HepG2 (cell line): Measurements from ENCODE around the gene HSDL2. TPM values are rescaled to one million over a fixed set of nuclear protein-coding genes. Genes with fewer than 3 reads are reported as not detected.

Experiments
- CC2D1A ChIP-seq: sonication (generic); formaldehyde crosslinking; IDR thresholded peaks from 2 replicates; pipeline ENCODE4 v1.8.1; 2023; ENCODE audit warnings: mild to moderate bottlenecking, missing genetic modification reagents
- FOXO4 ChIP-seq: sonication (generic); formaldehyde crosslinking; conservative IDR thresholded peaks from 2 replicates; pipeline ENCODE4 v1.8.1; 2023; ENCODE audit warnings: missing genetic modification reagents
- GTF2F1 ChIP-seq: fragments of 150-350 bp; IDR thresholded peaks from 2 replicates; pipeline ENCODE4 v1.6.1; 2014; ENCODE audit warnings: low read length
- HNRNPL ChIP-seq: fragments of 200-400 bp; formaldehyde crosslinking; IDR thresholded peaks from 2 replicates; pipeline ENCODE4 v1.6.1; 2017; ENCODE audit warnings: mild to moderate bottlenecking, low read depth, low read length
- HOXD1 ChIP-seq: sonication (generic); formaldehyde crosslinking; IDR thresholded peaks from 2 replicates; pipeline ENCODE4 v1.5.0; 2020; ENCODE audit warnings: missing genetic modification reagents
- ISX ChIP-seq: sonication (generic); formaldehyde crosslinking; conservative IDR thresholded peaks from 2 replicates; pipeline ENCODE4 v1.5.0; 2020; ENCODE audit warnings: missing genetic modification reagents
- KLF13 ChIP-seq: sonication (generic); formaldehyde crosslinking; IDR thresholded peaks from 2 replicates; pipeline ENCODE4 v1.4.0; 2020; ENCODE audit warnings: mild to moderate bottlenecking, missing genetic modification reagents
- NFKBIZ ChIP-seq: IDR thresholded peaks from 2 replicates; pipeline ENCODE4 v1.6.1; 2018; ENCODE audit warnings: missing genetic modification reagents, missing compliant biosample characterization
- PAX8 ChIP-seq: sonication (generic); formaldehyde crosslinking; IDR thresholded peaks from 2 replicates; pipeline ENCODE4 v1.8.0; 2022; ENCODE audit warnings: mild to moderate bottlenecking, missing genetic modification reagents, borderline replicate concordance
- PHB2 ChIP-seq: fragments of 450-650 bp; IDR thresholded peaks from 2 replicates; pipeline ENCODE4 v1.6.1; 2018; ENCODE audit not compliant: partially characterized antibody
- RCOR2 ChIP-seq: IDR thresholded peaks from 2 replicates; pipeline ENCODE4 v1.6.1; 2016; ENCODE audit warnings: missing biosample characterization, missing genetic modification reagents
- STAG1 ChIP-seq: sonication (generic); formaldehyde crosslinking; IDR thresholded peaks from 2 replicates; pipeline ENCODE4 v1.4.0; 2020; ENCODE audit warnings: missing genetic modification reagents
- TAF15 ChIP-seq: fragments of 200-400 bp; formaldehyde crosslinking; IDR thresholded peaks from one replicate; pipeline ENCODE4 v1.6.1; 2018; ENCODE audit warnings: mild to moderate bottlenecking, low read depth, low read length; ENCODE audit not compliant: poor library complexity, severe bottlenecking
- TFAP4 ChIP-seq: sonication (generic); IDR thresholded peaks from 2 replicates; pipeline ENCODE4 v1.6.1; 2016; ENCODE audit warnings: low read depth, borderline replicate concordance
- UBTF ChIP-seq: sonication (generic); formaldehyde crosslinking; IDR thresholded peaks from 2 replicates; pipeline ENCODE4 v1.4.0; 2020; ENCODE audit warnings: mild to moderate bottlenecking, missing genetic modification reagents
- ZHX2 ChIP-seq, 2 experiments: sonication (generic) in 1 of 2; formaldehyde crosslinking in 1 of 2; IDR thresholded peaks; 2 replicates each; pipeline versions ENCODE4 v1.6.1 to v1.9.0; 2014 to 2022; ENCODE audit warnings: antibody characterized with exemption in 1 of 2, borderline replicate concordance in 1 of 2, inconsistent platforms in 1 of 2, low read depth in 1 of 2, missing genetic modification reagents in 1 of 2
- ZNF253 ChIP-seq: sonication (generic); formaldehyde crosslinking; IDR thresholded peaks from 2 replicates; pipeline ENCODE4 v1.8.0; 2022; ENCODE audit warnings: mild to moderate bottlenecking, missing genetic modification reagents, borderline replicate concordance
- ZNF335 ChIP-seq: sonication (generic); formaldehyde crosslinking; IDR thresholded peaks from 2 replicates; pipeline ENCODE4 v1.4.0; 2020; ENCODE audit warnings: missing genetic modification reagents
- ZNF354B ChIP-seq: sonication (generic); formaldehyde crosslinking; IDR thresholded peaks from 2 replicates; pipeline ENCODE4 v1.8.0; 2022; ENCODE audit warnings: mild to moderate bottlenecking, missing genetic modification reagents
- ZNF431 ChIP-seq: sonication (generic); formaldehyde crosslinking; IDR thresholded peaks from 2 replicates; pipeline ENCODE4 v1.9.0; 2022; ENCODE audit warnings: missing genetic modification reagents, low read depth, mild to moderate bottlenecking, borderline replicate concordance
- ZNF484 ChIP-seq: sonication (generic); formaldehyde crosslinking; IDR thresholded peaks from 2 replicates; pipeline ENCODE4 v1.5.1; 2020; ENCODE audit warnings: mild to moderate bottlenecking, low read depth, missing genetic modification reagents, borderline replicate concordance
- ZNF543 ChIP-seq: sonication (generic); formaldehyde crosslinking; IDR thresholded peaks from 2 replicates; pipeline ENCODE4 v1.4.0; 2020; ENCODE audit warnings: mild to moderate bottlenecking, missing genetic modification reagents
- polyA plus RNA-seq, 8 experiments: library from polyadenylated mRNA; depleted of rRNA in 3 of 8; stranded (reverse) in 7 of 8; unstranded in 1 of 8; fragments of >200 nt; fragmentation: Illumina TruSeq in 4 of 8; extraction: Trizol in 4 of 8; gene quantifications; 2 replicates each; pipeline versions ENCODE4 v1.2.1 to v1.2.3, GENCODE V29; 2011 to 2016; ENCODE audit warnings: low read depth in 4 of 8, missing spikeins in 1 of 8, mixed read lengths in 1 of 8; ENCODE audit not compliant: insufficient read depth in 1 of 8
- total RNA-seq, 5 experiments: library from RNA; depleted of rRNA; stranded (reverse); fragments of >200 nt; fragmentation: Illumina TruSeq; extraction: Trizol; gene quantifications; 2 replicates each; pipeline ENCODE4 v1.2.3, GENCODE V29; 2016; ENCODE audit warnings: low read depth in 1 of 5

HSDL2 gene
- total and polyA plus RNA-seq, 2 of the 13 experiments (the other 11 are each of a cell fraction or from before 2014, with no cell fraction given), result 55.3 to 80.2 TPM

- no peak for TF ChIP-seq ZNF354B (CRISPR knock-in tag)
- TF ChIP-seq HNRNPL, result no peak
- TF ChIP-seq GTF2F1, result no peak
- TF ChIP-seq FOXO4 (CRISPR knock-in tag), result no peak
- no peak for TF ChIP-seq TAF15
- no peak for TF ChIP-seq ZNF431 (CRISPR knock-in tag)
- TF ChIP-seq CC2D1A (CRISPR knock-in tag), result no peak
- no peak for TF ChIP-seq PAX8 (CRISPR knock-in tag)
- TF ChIP-seq ZNF484 (CRISPR knock-in tag), result no peak
- TF ChIP-seq ZNF543 (CRISPR knock-in tag), result no peak
- TF ChIP-seq PHB2, result no peak
- TF ChIP-seq ZNF335 (CRISPR knock-in tag), result no peak
- TF ChIP-seq ZHX2 (IDR thresholded peaks at IDR 0.05; ENCODE audit: low read depth), result no peak
- TF ChIP-seq ZHX2 (CRISPR knock-in tag; IDR thresholded peaks at IDR 0.05; ENCODE audit: borderline replicate concordance), result no peak
- no peak for TF ChIP-seq RCOR2 (CRISPR knock-in tag)
- TF ChIP-seq KLF13 (CRISPR knock-in tag), result no peak
- TF ChIP-seq STAG1 (CRISPR knock-in tag), result peak; percentile 60
- no peak for TF ChIP-seq ZNF253 (CRISPR knock-in tag)
- 0 out of 2 replicates have a peak, but pooled peaks have one; percentile 23 for TF ChIP-seq UBTF
- no peak for TF ChIP-seq TFAP4
- TF ChIP-seq HOXD1 (CRISPR knock-in tag), result no peak
- TF ChIP-seq NFKBIZ (CRISPR knock-in tag), result no peak
- TF ChIP-seq ISX (CRISPR knock-in tag), result no peak
Measured at GRCh38 chr9:112366591-112366990, 13.3 kb upstream of the HSDL2 start (continued).
